Activated naive CD8-positive, alpha-beta T cell treated with anti-CD3 and anti-CD28 coated beads for 36 hours (primary cell): Measurements from ENCODE around the gene SLC35D2. TPM values are rescaled to one million over a fixed set of nuclear protein-coding genes. Genes with fewer than 3 reads are reported as not detected.

Experiments
- total RNA-seq, 2 experiments: library from RNA; stranded (reverse); gene quantifications; one replicate each; pipeline ENCODE4 v1.2.3, GENCODE V29; 2021

The SLC35D2 gene
- total RNA-seq, 2 experiments from 2014 or later: 0.80 to 1.5 TPM

Other genes starting within 250 kb of the SLC35D2 start
- not detected for gene HSD17B3, start 81.5 kb downstream of the SLC35D2 start, total RNA-seq
- 10 to 100 TPM; 40.2 to 40.9 TPM for gene ZNF367, start 34.7 kb upstream of the SLC35D2 start, total RNA-seq
- 1 to 10 TPM; 6.1 to 7.2 TPM for gene HABP4, start 66.5 kb upstream of the SLC35D2 start, total RNA-seq
- under 1 TPM; 0.56 to 0.70 TPM for gene CDC14B, start 236.1 kb upstream of the SLC35D2 start, total RNA-seq